Left ventricle myocardium superior (tissue), 1 donor: ENCODE data around the gene AP3B1. TPM values are rescaled to one million over a fixed set of nuclear protein-coding genes. Genes with fewer than 3 reads are reported as not detected.
A peak's percentile ranks its signal among the peaks of the same experiment; 100 is the strongest.

Experiments used
- ATAC-seq: fragments of 200-7000 bp; cut with Tn5 transposase; one replicate; pipeline ENCODE4 v1.9.1; 2020; ENCODE audit warnings: mild to moderate bottlenecking, moderate library complexity
- DNase-seq: peaks from one replicate; pipeline ENCODE4 v3.0.0-alpha.2; 2020
- intact Hi-C: fragments of 100-400 bp; cut with micrococcal nuclease; formaldehyde crosslinking; loops from one replicate; pipeline ENCODE4 v1.11.0; 2022
- long read RNA-seq: library from polyadenylated mRNA; unstranded; transcript quantifications from one replicate; pipeline ENCODE4 v2.0.0, GENCODE V29; 2021
- total RNA-seq: library from RNA; stranded (reverse); fragmentation: NEBNext Ultra II Directional; extraction: Animal tissue kit (Norgen Biotek cat#: 25700); gene quantifications from one replicate; pipeline ENCODE4 v1.2.1, GENCODE V29; 2021
- donor health status: DM: no; HTN: yes; CAD: no; lungs with severe emphysema.

Gene AP3B1
- 25.5 TPM for total RNA-seq
- long read RNA-seq, full-length matches to known transcripts, result 5 of 29 reads
- long read RNA-seq, partial matches to known transcripts, result 18 of 29 reads
- long read RNA-seq, other reads (novel, unspliced or antisense), result 6 of 29 reads

DNA sequence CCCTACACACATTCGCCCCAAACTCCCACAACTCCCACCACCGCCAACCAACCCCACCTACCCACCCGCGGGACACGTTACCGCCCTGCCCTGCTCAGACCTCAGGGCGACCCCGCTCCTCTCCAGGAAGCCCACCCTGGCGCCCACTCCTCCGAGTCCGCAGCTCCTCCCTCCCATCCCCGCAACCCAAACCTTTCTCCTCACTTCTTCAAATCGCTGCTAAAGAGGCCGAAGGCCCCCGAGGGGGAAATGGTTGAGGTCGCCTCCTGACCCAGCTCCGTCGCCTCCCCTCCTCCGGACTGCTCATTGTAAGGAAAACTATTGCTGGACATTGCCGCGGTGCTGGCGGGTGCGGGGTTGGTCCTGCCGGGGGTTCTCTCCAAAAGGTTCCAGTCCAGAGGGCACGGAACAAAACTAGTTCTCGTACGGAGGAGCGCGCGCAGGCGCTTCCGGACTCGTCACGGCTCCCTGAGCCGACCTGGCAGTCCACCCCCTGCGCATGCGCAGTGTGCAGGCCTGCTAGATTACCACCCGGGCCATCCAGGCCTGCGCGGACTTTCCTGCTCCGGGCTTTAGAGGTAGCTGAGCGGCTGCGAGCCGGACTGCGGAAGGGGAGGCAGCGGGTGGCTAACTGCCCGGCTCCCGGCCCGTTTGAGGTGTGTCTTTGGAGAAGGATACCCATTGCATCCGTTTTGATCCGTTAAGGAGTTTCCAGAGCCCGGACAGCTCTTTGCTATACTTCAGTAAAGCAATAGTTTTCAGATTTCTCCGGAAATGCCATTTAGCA is at the start of gene AP3B1:
Gene AP3B1, minus strand, starts transcription at position 451 of the 787 bp plus-strand sequence. Its CDS starts 119 bp downstream, at position 332.
- peak; percentile 100 for DNase-seq
- intact Hi-C loops, result loop anchor here (5.0 kb wide), 1 partner anchor 63 kb away; no protein-coding TSS in a partner anchor
- peak; percentile 97 for ATAC-seq

- no peak for ATAC-seq
- no peak for DNase-seq
- intact Hi-C loops, result no loop called here
Measured at GRCh38 chr5:78341440-78341839, 46.9 kb upstream of the AP3B1 start.

- ATAC-seq (no peak), DNase-seq (no peak)
- intact Hi-C loops, result no loop called here
Measured at GRCh38 chr5:78339617-78340436, 45.3 kb upstream of the AP3B1 start.

- no peak for DNase-seq
- no peak for ATAC-seq
- intact Hi-C loops, result no loop called here
Measured at GRCh38 chr5:78336698-78337097, 42.2 kb upstream of the AP3B1 start.

DNA sequence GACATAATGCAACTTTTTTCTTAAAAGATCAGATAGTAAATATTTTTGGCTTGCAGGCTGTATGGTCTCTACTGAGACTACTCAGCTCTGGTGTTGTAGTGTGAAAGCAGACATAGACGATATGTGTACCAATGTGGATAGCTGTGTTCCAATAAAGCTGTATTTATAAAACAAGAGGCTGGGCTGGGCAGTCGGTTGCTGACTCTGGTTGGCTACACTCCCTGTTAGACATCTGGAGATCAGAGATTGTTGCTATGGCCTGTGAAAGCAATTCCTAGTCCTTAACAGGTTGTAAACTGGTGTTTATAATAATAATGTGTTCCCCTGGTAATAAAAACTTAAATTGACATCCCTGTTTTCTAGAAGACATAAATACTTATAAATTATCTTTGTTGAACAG is 41.5 kb upstream of the AP3B1 start:
- DNase-seq (no peak), ATAC-seq (no peak)
- intact Hi-C loops, result no loop called here

DNA sequence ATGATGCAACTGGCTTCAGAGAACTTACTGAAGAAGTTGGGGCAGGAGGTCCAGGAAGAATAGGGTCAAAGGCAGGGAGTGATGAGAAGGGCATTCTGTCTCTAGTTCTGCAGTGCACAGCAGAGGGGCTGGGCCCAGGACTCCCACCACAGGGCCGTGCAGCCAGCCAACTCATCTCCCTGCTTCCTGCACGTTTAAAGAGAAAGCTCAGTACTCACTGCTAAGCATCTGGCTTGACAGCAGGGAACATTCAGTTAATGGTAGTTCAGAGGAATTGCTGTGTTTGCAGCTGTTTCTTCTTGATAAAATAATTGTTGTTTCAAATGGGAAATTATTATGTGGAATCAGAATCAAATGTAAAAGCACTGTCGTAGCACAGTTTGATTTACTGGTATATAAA is 40.3 kb upstream of the AP3B1 start:
- intact Hi-C loops, result no loop called here
- DNase-seq, result no peak
- no peak for ATAC-seq

DNA sequence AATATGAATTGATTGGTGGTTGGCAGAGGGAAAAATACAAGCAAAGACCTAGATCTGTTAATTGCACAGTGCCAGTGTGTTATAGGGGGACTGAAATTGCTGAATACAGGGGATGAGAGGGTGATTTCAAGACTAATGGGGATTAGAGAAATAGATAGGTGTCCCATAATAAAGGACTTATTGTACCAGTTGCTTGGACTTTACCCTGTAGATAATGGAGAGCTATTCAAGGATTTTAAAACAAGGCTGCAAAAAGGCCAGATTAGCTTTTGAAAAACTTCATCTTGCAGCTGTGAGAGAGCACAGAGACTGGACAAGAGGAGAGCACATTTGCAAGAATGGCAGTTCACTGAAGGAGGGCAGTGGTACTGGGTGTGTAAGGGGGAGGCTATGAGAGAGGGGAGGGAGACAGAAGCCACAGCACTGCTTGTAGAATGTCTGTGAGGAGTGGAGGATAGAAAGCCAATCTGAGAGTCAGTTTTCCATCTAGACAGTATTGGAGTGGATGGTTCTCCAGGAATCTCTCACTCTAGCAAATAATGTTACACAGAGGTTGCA is 37.1 kb upstream of the AP3B1 start:
- intact Hi-C loops, result no loop called here
- DNase-seq (no peak), ATAC-seq (no peak)

- intact Hi-C loops, result no loop called here
- ATAC-seq (no peak), DNase-seq (no peak)
Measured at GRCh38 chr5:78328585-78329173, 34.2 kb upstream of the AP3B1 start.

DNA sequence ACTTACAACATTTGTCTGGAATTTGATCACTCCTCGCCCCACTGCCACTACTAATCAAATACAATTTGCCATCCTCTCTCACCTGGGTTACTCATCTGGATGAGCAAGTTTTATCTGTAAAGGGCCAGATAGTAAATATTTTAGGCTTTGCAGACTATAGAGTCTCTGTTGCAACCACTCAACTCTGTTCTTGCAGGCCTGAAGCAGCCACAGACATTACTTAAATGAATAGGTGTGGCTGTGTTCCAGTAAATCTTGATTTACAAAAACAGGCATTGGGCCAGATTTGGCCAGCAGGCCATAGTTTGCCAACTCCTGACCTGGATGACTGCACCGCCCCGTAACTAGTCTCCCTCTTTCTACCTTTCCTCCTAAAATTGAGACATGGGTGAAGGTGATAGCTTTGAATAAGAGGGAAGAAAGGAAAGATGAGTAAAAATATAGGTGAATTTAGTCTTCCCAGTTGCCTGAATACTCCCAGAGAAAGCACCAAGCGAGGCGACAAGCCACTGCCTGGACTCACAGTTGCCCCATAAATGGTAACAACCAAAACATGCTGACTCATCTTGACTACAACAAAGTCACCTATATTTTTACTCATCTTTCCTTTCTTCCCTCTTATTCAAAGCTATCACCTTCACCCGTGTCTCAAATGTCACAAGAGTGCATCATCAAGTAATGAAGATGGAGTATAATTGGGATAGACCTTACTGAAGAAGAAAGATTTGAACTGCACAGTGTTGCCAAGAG is 33.4 kb upstream of the AP3B1 start:
- DNase-seq, result no peak
- ATAC-seq, result no peak
- intact Hi-C loops, result no loop called here

DNA sequence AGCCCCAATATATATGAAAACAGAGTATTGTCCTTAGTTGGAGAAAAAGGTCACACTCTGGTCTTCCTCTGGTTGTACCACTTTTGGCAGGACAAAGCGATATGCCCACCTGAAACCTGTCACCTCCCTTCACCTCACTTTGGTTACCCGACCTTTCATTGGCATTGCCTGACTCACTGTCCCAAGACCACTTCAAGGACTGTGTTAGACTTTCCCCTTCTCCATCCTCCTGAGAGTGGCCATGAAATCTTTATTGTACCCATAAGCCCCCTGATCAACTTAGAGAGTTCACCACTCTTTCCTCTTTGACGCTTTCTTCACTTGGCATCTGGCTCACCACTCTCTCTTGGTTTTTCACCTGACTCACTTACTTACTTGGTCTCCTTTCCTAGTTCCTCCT is 32.4 kb upstream of the AP3B1 start:
- ATAC-seq (no peak), DNase-seq (no peak)
- intact Hi-C loops, result no loop called here

DNA sequence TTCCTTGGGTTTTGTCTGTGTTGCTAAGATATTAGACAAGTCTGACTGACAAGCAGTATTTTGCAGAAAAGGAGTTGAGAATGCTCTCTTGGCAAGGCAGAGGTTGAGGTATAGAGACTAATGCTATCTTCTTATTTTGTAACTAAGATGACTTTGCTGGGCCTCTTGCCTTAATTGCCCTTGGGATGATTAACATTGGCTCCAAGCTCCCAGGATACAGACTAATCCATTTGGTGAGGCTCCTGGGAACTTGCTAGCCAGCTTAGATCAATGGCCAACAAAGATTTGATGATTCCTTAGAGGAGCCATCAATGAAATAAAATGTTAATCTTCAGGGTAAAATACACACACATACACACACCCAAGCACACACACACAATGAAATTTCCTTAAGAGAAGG is 28.7 kb upstream of the AP3B1 start:
- no peak for ATAC-seq

GRCh38 chr5:78320401-78320800 is 25.9 kb upstream of the AP3B1 start:
- ATAC-seq, result no peak
- intact Hi-C loops, result no loop called here
- no peak for DNase-seq

More for the DNA sequence above, 28.7 kb upstream of the AP3B1 start:
- intact Hi-C loops, result no loop called here
- no peak for DNase-seq

DNA sequence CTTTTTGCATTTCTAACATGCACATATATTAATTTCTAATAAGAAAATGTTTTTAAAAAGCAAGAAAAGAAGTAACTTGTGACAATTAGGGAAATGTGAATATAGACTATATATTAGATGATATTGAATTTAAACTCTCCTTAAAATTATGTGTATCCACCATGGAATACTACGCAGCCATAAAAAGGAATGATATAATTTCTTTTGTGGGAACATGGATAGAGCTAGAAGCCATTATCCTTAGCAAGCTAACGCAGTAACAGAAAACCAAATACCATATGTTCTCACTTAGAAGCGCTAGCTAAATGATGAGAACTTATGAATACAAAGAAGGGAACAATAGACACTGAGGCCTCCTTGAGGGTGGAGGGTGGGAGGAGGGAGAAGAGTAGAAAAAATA is 23.8 kb upstream of the AP3B1 start:
- no peak for DNase-seq
- ATAC-seq, result no peak
- intact Hi-C loops, result no loop called here

- no peak for ATAC-seq
- intact Hi-C loops, result no loop called here
- DNase-seq, result no peak
Measured at GRCh38 chr5:78317515-78317914, 23.0 kb upstream of the AP3B1 start.

DNA sequence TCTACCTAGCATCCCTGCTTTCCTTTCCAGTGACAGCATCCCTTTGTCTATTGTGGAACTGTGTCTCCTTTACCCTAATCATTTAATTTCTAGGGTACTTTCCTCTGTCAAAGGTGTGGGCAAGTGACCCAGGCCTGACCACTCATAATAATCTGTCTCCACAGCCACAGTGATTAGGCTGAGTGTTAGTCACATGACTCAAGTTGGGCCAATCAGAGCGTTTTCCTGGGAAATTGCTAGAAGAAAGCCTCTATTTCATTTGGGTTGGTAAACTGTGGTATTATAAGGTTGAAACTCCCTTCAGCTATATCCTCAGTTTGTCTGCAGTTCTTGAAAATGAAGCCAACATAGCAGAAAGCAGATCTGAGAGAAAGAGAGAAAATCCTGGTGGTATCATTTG is 14.2 kb upstream of the AP3B1 start:
- intact Hi-C loops, result no loop called here
- no peak for DNase-seq
- no peak for ATAC-seq

DNA sequence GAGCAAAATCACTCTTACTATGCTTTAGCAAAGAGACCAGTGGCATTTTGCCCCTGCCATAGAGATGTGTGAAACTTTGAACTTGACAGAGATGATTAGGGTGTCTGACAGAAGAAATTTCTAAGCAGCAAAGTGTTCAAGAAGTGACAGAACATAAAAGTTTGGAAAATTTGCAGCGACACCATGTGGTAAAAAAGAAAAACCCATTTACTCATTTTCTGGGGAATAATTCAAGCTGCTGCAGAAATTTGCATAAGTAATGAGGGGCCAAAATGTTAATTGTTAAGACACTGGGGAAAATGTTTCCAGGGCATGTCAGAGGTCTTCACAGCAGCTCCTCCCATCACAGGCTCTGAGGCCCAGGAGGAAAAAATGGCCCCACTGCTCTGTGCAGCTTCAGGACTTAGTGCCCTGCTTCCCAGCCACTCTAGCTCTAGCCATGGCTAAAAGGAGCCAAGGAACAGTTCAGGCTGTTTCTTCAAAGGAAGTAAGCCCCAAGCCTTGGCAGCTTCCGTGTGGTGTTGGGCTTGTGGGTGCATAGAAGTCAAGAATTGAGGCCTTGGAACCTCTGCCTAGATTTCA is 6.1 kb upstream of the AP3B1 start:
- DNase-seq (no peak), ATAC-seq (no peak)
- intact Hi-C loops, result no loop called here

- ATAC-seq (peak; percentile 40), DNase-seq (peak; percentile 35)
- intact Hi-C loops, result loop anchor here (5.0 kb wide), 1 partner anchor 62 kb away; no protein-coding TSS in a partner anchor
Measured at GRCh38 chr5:78295035-78295961, 800 bp upstream of the AP3B1 start.
